Measurements from ENCODE around the gene OGFOD1. TPM values are rescaled to one million over a fixed set of nuclear protein-coding genes. Genes with fewer than 3 reads are reported as not detected.

Gene OGFOD1
- total RNA-seq, 1 donor from 2014 or later, result 14.5 TPM

DNA sequence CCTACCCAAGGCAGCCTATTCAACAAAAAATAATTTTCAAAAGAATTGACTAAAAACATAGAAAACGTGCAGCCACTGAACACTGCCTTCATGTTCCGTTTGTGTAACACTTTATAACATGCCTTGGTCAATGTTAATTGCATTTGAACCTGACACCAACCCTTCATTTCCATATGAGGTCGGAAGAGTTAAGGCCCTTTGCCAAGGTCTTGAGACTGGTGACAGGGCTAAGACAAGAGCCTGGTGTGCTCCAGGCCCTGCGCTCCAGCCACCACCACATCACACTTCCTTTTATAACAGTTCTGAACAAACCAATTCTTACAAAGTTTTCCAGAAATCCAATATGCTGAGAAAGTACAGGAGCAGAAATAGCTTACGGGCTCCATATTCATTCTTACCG, 64.3 kb downstream of the OGFOD1 start:
- Histone ChIP-seq H3K4me3 (no peak overlapping the region), H3K27me3 (no peaks in the 10 kb centered on the region), H3K4me1 (peaks cover 54% of the 10 kb centered on the region), H3K36me3 (peaks cover 0 to 8% of the 10 kb centered on the region in 2 donors), H3K27ac (peak overlapping the region; percentile 91), H3K9me3 (no peaks in the 10 kb centered on the region)
- intact Hi-C loops (cut with DNase I), result loop anchor here (10.0 kb wide), 1 partner anchor 189 kb away; no protein-coding TSS in a partner anchor
- DNase-seq (ENCODE audit: extremely low spot score in 2 of 2), result no peak
- TF ChIP-seq POLR2AphosphoS5 (IDR thresholded peaks at IDR 0.05; ENCODE audit: insufficient read depth in 1 of 2, low read depth in 1 of 2) (no peak), POLR2A (IDR thresholded peaks at IDR 0.05) (no peak)
- TF ChIP-seq, protein P1, sequence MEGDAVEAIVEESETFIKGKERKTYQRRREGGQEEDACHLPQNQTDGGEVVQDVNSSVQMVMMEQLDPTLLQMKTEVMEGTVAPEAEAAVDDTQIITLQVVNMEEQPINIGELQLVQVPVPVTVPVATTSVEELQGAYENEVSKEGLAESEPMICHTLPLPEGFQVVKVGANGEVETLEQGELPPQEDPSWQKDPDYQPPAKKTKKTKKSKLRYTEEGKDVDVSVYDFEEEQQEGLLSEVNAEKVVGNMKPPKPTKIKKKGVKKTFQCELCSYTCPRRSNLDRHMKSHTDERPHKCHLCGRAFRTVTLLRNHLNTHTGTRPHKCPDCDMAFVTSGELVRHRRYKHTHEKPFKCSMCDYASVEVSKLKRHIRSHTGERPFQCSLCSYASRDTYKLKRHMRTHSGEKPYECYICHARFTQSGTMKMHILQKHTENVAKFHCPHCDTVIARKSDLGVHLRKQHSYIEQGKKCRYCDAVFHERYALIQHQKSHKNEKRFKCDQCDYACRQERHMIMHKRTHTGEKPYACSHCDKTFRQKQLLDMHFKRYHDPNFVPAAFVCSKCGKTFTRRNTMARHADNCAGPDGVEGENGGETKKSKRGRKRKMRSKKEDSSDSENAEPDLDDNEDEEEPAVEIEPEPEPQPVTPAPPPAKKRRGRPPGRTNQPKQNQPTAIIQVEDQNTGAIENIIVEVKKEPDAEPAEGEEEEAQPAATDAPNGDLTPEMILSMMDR (IDR thresholded peaks at IDR 0.05), result no peak

DNA sequence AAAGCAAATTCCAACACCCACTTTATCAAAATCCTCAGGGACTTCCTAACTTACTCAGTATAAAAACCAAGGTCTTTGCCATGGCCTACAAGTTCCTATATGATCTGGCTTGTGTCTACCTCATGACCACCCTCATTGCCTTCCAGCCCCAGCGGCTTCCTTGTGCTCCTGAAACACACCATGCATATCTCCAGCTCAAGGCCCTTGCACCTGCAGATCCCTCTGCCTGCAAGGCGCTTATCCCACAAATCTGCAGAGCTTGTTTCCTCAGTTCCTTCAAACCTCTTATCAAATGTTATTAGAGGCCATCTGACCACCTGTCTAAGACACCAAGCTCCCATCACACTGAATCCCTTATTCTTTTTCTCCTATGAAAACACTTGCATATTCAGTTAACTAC, 65.9 kb downstream of the OGFOD1 start:
- no peaks in the 10 kb centered on the region for H3K9me3 ChIP-seq
- intact Hi-C loops (cut with DNase I), result loop anchor here (10.0 kb wide), 1 partner anchor 188 kb away; no protein-coding TSS in a partner anchor
- no peak for TF ChIP-seq POLR2A (IDR thresholded peaks at IDR 0.05)
- no peak for TF ChIP-seq POLR2AphosphoS5 (IDR thresholded peaks at IDR 0.05; ENCODE audit: insufficient read depth in 1 of 2, low read depth in 1 of 2)
- TF ChIP-seq, protein P1 (IDR thresholded peaks at IDR 0.05), result no peak
- H3K27ac ChIP-seq, result peak overlapping the region; percentile 91
- no peak overlapping the region for H3K4me3 ChIP-seq
- no peaks in the 10 kb centered on the region for H3K36me3 ChIP-seq
- no peak for DNase-seq (ENCODE audit: extremely low spot score in 2 of 2)
- H3K4me1 ChIP-seq, result peaks cover 55% of the 10 kb centered on the region
- no peaks in the 10 kb centered on the region for H3K27me3 ChIP-seq

DNA sequence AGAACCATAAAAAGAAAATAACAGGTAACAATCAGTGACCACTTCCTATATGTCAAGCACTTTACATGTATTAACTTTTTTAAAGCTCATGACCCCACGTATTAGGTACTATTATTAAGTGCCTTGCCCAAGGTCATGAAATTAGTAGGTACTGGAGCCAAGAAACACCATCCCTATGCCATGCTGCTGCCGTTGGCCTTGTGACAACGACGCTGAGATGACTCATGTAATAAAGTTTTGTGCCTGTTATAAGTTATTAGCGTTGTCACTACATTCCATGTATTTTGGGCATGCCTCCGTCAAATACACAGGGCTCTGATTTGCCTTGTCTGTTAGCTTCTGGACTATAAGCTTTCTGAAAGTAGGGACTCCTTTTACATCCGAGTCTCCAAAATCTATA, 67.1 kb downstream of the OGFOD1 start:
- Histone ChIP-seq H3K36me3 (no peaks in the 10 kb centered on the region), H3K4me1 (peaks cover 55% of the 10 kb centered on the region), H3K4me3 (peak overlapping the region in 1 of 2 donors; percentile 79), H3K27ac (peak overlapping the region; percentile 91), H3K27me3 (no peaks in the 10 kb centered on the region), H3K9me3 (no peaks in the 10 kb centered on the region)
- TF ChIP-seq POLR2A (IDR thresholded peaks at IDR 0.05) (no peak), POLR2AphosphoS5 (IDR thresholded peaks at IDR 0.05; ENCODE audit: insufficient read depth in 1 of 2, low read depth in 1 of 2) (no peak)
- TF ChIP-seq, protein P1 (IDR thresholded peaks at IDR 0.05), result no peak
- intact Hi-C loops (cut with DNase I), result loop anchor here (10.0 kb wide), 1 partner anchor 186 kb away; no protein-coding TSS in a partner anchor
- no peak for DNase-seq (ENCODE audit: extremely low spot score in 2 of 2)

DNA sequence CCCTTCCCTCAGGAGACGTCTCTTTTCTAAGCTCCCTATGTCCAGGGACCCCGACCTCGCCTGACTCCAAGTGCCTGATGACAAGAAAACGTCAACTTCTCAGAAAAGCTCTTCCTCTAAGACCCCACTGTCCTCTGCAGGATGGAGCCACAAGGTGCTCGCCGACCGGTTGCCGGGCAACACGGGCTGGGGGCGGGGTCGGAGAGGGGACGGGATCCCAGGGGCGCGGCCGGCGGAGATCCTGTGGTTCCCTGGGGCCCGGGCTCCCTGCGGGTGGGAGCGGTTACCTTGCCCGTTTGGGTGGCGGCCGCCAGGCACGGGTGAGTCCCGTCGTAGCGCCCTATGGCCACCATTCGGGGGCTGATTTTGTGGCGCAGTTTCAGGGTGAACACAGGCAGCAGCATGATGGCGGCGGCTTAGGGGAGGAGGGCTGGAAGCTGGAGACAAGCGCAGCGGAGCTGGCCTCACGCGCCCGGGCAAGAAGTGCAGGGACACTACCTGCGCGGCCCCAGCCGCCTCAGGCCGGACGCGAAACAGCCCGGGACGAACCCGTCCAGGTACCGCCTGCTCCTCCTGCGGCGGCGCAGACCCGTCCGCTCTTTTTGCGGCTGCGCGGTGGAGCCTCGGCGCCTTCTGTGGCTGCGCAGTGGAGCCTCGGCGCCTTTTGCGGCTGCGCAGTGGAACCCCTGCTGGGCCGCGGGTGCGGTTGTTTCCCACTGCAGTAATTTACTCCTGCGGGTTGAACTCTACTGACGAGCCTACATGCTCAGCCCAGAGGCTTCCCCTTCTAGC, 68.3 kb downstream of the OGFOD1 start, which contains the start of gene BBS2:
BBS2 (minus strand) TSS at position 566 of the 792 bp plus-strand sequence; CDS start at position 404, 162 bp downstream.
- Histone ChIP-seq H3K4me1 (peaks cover 54% of the 10 kb centered on the region), H3K27me3 (no peaks in the 10 kb centered on the region), H3K36me3 (no peaks in the 10 kb centered on the region), H3K27ac (peak within 1 kb of the TSS; percentile 91), H3K4me3 (peak within 1 kb of the TSS; percentile 79 to 86), H3K9me3 (no peaks in the 10 kb centered on the region)
- peak in 1 of 2 donors; percentile 90 for DNase-seq (ENCODE audit: extremely low spot score in 2 of 2)
- intact Hi-C loops (cut with DNase I), result loop anchor here (10.0 kb wide), 1 partner anchor 185 kb away; no protein-coding TSS in a partner anchor
- TF ChIP-seq POLR2AphosphoS5 (IDR thresholded peaks at IDR 0.05; ENCODE audit: insufficient read depth in 1 of 2, low read depth in 1 of 2) (peak; percentile 97), POLR2A (IDR thresholded peaks at IDR 0.05) (peak in 1 of 2 donors; percentile 68)
- TF ChIP-seq, protein P1 (IDR thresholded peaks at IDR 0.05), result peak in 2 of 3 experiments; percentile 3 to 16

DNA sequence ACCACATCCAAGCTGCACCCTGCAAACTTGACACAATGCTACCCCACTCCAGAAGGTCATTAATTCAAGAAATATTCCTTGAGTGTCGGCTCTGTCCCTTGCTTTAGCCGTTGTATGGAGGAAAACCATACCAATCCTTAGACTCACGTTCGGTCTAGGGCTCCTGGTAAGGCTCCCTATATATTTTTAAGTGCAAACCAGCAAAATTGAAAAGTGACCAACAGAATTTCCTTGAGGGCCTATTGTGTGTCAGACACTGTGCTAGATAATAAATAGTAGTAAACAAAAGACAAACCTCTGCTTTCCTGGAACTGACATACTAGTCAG, 68.9 kb downstream of the OGFOD1 start:
- TF ChIP-seq, protein P1 (IDR thresholded peaks at IDR 0.05), result no peak
- TF ChIP-seq POLR2A (IDR thresholded peaks at IDR 0.05), result no peak
- no peak for TF ChIP-seq POLR2AphosphoS5 (IDR thresholded peaks at IDR 0.05; ENCODE audit: insufficient read depth in 1 of 2, low read depth in 1 of 2)
- H3K36me3 ChIP-seq, result no peaks in the 10 kb centered on the region
- H3K27me3 ChIP-seq, result no peaks in the 10 kb centered on the region
- peak overlapping the region; percentile 79 to 86 for H3K4me3 ChIP-seq
- intact Hi-C loops (cut with DNase I), result no loop called here
- no peaks in the 10 kb centered on the region for H3K9me3 ChIP-seq
- H3K4me1 ChIP-seq, result peaks cover 48% of the 10 kb centered on the region
- peak overlapping the region; percentile 91 for H3K27ac ChIP-seq
- no peak for DNase-seq (ENCODE audit: extremely low spot score in 2 of 2)

Measured in vagina (tissue), 2 donors.